HG03575 (cell line): ENCODE measurements around the gene CAMTA1.

Source experiments
- ATAC-seq: cut with Tn5 transposase; IDR thresholded peaks from one replicate; pipeline ENCODE4 v1.9.1; 2021; ENCODE audit not compliant: unreplicated experiment, insufficient number of reproducible peaks, low FRiP score; ENCODE audit errors: extremely low read depth

The CAMTA1 gene

GRCh38 chr1:7717748-7718368 lies 932.6 kb downstream of the CAMTA1 start:
- no peak for ATAC-seq

GRCh38 chr1:7719468-7720094 lies 934.3 kb downstream of the CAMTA1 start:
- ATAC-seq, result no peak

DNA sequence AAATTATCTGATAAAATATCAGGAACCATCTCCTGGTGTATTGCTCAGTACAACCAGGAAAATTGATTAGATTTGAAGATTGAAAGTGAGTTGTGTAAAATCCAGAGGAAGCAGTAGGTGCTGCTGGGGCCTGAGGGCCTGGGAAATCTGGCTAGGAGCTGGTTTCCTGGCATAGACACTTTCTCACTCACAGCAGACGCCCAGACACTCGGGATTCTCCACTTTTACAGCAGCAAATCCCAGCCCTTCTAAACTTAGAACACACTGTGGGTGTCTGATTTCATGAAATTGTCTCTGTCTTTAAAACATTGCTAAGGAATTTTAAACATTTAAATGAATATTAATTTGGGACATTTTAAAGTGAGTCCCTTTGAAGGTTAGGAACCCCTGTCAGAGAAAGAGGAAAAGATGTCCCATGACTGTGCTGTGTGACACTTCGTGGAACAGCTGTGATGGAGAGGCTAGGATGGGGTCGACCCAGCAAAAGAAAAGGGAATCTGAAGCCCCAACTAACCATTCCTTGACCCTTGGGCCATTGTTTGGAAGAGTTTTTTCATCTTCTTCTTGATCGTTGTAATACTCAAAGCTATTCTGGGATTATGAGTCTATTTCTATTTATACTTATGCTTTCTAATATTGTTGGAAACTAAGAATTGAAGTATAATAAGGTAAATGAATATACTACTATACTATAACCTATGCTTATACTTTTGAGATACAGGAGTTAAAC lies 936.9 kb downstream of the CAMTA1 start:
- no peak for ATAC-seq

DNA sequence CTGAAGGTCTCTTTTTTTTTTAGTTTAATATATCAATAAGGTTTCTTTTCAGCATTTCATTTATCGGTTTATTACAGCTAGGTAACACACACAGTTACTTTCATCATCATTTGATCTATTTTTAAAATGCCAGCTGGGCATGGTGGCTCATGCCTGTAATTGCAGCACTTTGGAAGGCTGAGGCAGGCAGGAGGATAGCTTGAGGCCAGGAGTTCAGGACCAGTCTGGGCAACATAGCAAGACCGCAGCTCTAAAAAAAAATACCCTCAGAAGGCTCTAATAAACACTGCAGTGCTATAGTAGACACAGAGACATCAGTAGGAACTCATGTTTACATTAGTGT lies 937.4 kb downstream of the CAMTA1 start:
- no peak for ATAC-seq

DNA sequence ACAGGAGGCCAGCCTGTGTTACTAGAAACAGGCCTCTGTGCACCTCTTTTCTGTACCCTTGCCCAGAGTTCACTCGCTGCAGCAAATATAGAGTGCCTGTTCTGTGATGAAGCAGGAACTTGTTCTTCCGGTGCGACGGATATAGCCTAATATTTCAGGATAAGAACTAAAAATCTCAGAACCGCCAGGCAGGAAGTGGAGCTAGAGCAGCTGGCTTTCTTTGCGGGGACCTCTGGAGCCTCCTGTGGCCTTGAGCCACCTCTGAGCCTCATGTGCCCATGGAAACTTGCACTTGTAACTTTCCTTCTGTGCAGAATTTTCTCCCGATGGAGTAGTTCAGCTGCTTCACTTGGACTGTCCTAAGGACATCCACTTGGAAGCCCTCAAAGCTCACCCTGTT lies 941.4 kb downstream of the CAMTA1 start:
- no peak for ATAC-seq

DNA sequence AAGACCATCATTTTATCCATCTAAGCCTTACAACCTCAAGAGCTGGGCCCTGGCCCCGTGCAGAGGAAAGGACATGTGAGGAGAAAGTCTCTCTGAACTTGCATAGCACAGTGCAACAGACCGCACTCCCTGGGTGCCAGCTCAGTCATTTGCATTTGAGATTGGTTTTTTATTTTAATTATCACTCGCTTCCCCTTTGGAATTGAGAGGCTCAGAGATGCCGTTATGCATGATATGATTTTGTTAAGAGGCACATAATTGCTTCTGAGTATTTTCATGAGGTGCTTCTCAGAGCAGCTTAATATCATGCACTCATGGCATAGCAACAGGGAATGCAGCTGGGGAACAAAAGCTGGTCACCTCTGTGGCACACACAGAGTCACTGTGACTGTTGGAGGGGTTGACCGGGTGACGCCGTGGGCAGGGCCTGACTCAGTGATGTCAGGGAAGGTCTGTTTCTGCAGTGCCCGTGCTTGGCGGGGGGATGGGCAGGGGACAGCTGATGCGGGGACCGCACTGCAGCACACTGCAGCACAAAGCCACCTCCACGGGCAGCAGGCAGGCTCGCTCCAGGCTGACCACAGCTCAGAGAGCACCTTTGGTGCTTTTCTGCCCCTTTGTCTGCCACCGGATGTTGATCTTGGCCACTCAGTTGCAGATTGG lies 942.7 kb downstream of the CAMTA1 start:
- ATAC-seq, result no peak

GRCh38 chr1:7729761-7730160 lies 944.5 kb downstream of the CAMTA1 start:
- no peak for ATAC-seq

DNA sequence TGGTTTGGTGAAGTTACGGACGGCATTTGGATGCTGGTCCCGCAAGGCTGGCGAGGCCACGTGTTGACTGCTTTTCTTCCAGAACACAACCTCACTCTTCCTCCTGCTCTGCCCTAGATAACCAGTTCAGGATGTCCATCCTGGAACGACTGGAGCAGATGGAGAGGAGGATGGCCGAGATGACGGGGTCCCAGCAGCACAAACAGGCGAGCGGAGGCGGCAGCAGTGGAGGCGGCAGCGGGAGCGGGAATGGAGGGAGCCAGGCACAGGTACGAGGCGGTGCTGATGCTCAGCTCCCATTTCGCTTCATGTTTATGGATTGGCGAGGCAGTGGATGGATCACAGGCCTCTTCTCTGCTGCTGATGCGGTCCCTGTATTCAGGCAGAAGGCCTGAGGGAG lies 947.1 kb downstream of the CAMTA1 start:
- ATAC-seq, result no peak

DNA sequence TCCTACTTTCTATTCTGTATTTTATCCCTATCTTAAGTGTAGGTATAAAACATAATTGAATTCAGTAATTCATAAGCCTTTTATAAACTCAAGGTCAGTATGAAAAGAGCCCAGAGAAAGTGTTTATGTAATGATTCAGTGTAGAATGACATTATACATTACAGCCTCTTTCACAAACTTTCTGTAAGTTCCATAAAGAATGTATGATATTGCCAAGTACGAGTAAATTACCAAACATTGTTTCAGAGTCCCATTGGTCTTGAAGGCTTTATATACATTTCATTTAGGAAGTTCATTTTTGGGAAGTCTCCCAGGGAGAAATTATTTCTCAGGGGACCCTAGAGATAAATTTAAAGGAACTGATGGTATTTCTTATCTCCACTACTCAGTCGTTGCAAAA lies 948.0 kb downstream of the CAMTA1 start:
- ATAC-seq, result no peak

DNA sequence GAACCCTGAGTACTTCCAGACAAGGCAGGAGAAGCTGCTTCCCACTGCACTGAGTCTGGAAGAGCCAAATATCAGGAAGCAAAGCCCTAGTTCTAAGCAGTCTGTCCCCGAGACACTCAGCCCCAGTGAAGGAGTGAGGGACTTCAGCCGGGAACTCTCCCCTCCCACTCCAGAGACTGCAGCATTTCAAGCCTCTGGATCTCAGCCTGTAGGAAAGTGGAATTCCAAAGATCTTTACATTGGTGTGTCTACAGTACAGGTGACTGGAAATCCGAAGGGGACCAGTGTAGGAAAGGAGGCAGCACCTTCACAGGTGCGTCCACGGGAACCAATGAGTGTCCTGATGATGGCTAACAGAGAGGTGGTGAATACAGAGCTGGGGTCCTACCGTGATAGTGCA lies 952.8 kb downstream of the CAMTA1 start:
- ATAC-seq, result no peak

DNA sequence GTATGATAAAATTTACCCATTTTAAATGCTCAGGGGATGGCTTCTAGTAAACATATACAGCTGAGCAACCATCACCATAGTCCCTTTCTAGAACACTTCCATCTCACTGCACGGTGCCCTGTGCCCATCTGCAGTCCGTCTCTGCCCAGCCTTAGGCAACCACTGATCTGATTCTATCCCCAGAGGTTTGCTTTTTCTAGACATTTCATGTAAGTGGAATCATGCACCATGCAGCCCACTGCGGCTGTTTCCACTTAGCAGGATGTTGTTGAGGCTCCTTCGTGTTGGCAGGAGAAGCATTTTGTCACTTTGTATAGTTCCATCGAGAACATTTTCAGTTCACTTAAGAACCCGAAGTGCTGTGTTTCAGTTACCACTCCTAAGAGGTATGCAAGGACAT lies 958.1 kb downstream of the CAMTA1 start:
- ATAC-seq, result no peak

GRCh38 chr1:7744882-7745281 lies 959.6 kb downstream of the CAMTA1 start:
- no peak for ATAC-seq

DNA sequence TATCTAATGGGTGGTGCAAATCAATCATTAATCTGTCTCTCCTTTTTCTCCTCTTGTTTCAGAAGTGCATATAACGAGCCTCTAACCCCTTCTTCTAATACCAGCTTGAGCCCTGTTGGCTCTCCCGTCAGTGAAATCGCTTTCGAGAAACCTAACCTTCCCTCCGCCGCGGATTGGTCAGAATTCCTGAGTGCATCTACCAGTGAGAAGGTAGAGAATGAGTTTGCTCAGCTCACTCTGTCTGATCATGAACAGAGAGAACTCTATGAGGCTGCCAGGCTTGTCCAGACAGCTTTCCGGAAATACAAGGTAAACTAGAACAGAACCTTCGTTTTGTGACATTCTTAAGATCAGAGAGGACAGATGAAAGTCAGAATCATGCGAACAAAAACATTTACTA lies 960.5 kb downstream of the CAMTA1 start:
- ATAC-seq, result no peak

DNA sequence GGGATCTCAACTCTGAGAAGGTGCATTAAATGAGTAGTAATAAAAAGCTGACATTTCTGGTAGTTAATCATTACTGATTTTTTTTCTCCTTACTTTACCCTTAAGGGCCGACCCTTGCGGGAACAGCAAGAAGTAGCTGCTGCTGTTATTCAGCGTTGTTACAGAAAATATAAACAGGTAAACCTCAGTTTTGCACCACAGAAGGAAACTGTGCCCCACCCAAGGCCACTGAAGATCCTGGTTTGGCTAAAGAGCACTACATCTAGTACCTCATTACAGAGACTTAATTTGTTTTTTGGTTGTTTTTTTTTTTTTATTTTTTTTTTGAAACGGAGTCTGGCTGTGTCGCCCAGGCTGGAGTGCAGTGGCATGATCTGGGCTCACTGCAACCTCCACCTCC lies 962.4 kb downstream of the CAMTA1 start:
- no peak for ATAC-seq

- ATAC-seq, result no peak
Observed at GRCh38 chr1:7749126-7749525, 963.9 kb downstream of the CAMTA1 start.

DNA sequence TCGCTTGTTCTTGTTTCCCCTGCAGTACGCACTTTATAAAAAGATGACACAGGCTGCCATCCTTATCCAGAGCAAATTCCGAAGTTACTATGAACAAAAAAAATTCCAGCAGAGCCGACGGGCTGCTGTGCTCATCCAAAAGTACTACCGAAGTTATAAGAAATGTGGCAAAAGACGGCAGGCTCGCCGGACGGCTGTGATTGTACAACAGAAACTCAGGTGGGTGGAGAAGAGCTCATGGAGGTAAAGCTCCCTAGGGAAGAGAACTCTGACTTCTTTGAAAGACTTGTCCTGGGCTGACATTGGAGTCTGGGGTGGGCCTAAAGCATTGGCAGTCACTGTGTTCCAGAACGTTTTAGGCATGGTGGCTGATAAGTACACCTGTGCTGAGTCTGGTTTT lies 965.9 kb downstream of the CAMTA1 start:
- no peak for ATAC-seq

DNA sequence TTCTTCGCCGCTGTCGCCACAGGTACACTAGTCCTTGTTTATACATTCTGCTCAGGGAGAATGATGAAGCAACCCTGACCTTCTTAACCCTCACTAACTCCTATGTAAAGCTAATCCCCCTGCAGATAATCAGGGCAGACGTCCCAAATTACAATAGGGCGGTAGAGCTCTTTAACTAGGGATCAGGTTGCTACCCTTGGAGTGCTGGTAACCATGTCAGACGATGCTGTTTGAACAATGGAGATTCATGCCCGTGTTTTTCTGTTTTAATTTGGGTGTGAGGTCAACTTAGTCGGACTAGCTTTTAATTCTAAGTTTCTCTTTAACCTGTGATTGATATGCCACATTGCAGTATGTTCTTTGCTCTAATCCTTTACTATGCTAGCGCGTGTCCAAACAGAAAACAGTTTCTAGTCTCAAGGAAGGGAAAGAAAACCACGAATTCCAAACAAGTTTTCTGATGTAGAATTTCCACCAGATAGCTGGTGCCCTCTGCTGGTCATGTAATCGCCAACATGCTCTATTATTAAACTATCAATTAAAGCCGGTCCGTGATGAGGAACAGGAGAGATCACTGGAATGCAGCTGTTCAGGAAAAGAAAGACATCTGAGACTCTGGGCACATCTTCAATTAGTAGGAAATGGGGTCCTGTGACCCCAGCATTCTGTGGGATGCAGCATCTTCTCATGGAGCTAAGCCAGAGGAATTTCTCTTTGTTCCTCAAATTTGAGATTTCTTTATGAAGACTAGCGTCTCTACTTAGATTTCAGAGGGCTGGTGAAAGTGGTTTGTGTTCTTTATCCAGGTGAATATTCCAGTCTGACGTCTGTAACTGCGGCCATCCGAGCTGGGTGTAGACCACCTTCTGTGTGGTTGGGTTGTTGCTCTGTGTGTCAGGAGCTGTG lies 967.5 kb downstream of the CAMTA1 start:
- ATAC-seq, result no peak

DNA sequence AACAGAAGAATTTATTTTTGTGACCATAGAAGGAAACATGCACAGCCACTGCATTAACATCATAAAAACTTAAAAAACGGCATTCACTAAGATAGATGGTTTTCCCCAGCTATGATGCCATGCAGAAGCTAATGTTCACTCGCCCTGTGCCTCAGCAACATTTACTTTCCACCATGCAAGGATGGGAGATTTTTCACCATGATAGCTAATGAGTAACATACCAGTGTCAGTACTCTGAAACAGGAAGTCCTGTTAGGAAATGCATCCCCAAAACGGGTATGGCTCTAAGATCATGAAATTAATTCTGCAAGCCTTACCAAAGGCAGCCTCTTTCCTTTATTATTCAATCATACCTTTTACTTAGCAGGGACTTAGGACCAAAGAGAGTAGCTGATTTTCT lies 968.4 kb downstream of the CAMTA1 start:
- no peak for ATAC-seq

GRCh38 chr1:7754234-7754633 lies 969.0 kb downstream of the CAMTA1 start:
- no peak for ATAC-seq
